ENCODE results near the gene AMDHD2.
A peak's percentile ranks its signal among the peaks of the same experiment; 100 is the strongest.
"Not testable (repeated sequence)": the region's sequence is repeated elsewhere in the genome, so short reads cannot be mapped to it uniquely, and the experiment has no call there.

The AMDHD2 gene

DNA sequence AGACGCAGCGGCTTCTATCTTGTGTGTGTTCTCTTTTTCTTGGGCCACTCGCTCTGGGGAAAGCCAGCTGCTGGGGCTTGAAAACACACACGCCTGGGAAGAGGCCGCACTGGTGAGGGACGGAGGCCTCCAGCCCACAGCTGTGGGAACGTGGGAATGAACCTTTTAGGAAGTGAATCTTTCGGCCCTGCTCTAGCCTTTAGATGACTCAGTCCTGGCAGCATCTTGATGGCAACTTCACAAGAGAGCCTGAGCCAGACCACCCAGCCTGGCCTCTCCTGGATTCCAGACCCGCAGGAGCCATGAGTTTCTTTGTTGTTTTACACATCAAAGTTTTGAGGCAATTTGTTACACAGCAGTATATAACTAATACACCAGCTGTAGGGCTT, 15.4 kb downstream of the AMDHD2 start:
- no peak for DNase-seq

DNA sequence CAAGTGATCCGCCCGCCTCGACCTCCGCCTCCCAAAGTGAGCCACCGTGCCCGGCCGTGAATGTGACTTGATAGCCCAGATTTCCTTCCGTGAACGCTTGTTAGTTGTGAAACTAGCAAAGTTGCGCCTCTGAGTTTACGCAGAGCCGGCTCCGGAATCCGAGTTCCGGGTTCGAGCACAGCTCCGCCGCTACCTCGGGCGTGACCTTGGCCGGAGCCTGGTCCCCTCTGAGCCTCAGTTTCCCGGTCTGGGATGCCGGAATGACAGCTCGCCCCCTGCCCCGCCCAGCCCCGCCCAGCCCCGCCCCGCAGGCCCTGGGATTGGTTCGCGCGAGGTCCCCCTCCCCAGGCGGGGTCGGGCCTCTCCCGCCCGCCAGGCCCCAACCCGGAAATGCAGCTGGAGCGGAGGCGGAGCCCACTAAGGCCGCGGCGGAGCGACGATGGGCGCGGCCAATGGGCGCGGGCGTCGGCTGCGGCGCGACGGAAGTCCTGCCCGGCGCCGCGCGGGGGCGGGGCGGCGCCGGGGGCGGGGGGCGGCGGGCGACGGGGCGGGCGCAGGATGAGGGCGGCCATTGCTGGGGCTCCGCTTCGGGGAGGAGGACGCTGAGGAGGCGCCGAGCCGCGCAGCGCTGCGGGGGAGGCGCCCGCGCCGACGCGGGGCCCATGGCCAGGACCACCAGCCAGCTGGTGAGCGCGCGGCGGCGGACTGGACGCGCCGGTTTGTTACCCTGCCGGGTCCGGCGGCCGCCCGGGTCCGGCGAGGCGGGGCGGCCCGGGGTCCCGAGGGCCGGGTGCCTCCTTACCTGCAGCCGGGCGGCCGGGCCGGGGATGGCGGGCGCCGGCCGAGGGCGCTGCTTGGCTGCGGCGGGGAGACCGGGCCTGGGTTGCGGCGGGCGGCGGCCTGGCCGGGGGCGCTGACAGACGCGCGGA, 17.5 kb downstream of the AMDHD2 start, which contains the start of gene PDPK1:
Gene PDPK1 (plus strand): TSS at position 571 of the 929 bp plus-strand sequence. CDS start 92 bp downstream, at position 663.
- DNase-seq, result peak; percentile 94

DNA sequence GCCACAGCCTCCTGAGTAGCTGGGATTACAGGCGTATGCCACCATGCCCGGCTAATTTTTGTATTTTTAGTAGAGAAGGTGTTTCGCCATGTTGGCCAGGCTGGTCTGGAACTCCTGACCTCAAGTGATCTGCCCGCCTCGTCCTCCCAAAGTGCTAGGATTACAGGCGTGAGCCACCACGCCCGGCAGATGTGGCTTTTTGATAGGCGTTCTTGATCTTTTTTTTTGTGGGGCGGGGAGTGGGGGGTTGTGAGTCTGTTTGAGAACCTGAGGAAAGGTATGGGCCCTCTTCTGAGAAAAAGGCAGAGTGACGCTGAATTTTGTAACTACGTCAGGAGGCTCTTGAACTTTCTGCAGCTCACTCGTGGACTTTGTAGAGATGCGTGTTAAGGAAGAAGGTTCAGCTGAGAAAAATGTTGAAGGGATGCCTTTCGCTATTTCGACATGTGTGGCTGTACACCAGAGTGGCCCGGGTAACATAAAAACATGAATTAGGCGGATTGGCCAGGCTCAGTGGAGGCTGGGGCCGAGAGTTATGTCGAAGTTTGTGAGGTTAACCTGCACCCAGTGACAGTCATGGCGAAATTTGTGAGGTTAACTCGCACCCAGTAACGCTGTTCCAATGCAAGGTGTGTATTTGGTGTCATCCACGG, 19.1 kb downstream of the AMDHD2 start:
- peak; percentile 53 for DNase-seq

DNA sequence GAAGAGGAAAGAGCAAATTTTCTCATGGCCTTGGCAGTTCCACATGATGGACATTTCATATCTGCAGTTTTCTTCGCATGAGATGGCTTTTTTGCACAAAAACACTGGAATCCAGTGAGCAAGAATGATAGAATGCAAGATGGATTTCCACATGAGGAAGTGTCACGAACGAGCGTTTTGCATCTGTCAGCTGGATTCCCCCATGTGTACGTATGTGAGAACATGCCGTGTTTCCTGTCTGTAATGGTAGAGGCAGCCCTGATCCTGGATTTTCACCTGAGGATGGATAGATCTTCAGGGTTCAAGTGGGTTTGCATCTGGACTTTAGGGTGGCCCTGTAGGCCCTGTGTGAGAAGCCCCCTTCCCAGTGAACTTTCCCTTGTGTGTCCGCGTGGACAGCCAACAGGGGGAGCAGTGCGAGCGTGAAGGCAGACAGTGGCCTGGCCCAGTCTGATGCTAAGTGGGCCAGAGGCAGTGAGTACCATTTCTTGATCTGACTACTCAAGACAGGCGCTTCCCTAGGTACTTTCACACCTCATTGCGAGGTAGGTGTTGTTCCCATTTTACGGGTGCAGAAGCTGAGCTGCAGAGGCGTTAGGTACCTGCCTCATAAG, 19.8 kb downstream of the AMDHD2 start:
- peak; percentile 42 for DNase-seq

DNA sequence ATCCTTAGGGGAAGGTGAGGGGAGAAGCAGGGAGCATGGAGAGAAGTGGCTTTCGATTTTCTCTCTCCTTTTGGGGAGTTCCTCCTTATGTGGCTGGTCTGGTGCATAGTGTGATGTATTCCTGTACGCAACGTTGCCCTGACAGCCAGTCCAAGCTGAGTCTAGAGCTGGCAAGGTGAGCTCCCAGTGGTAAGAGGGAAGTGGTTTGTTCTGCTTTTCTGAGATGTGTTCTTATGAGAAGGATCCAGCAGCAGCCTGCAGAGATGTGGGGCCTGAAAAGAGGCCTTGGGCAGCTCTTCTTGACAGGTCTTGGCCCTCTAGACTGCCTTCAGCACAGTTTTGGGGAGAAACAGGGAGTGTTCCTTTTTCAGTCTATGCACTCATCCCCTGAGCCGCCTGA, 20.7 kb downstream of the AMDHD2 start:
- DNase-seq, result not testable (repeated sequence)

DNA sequence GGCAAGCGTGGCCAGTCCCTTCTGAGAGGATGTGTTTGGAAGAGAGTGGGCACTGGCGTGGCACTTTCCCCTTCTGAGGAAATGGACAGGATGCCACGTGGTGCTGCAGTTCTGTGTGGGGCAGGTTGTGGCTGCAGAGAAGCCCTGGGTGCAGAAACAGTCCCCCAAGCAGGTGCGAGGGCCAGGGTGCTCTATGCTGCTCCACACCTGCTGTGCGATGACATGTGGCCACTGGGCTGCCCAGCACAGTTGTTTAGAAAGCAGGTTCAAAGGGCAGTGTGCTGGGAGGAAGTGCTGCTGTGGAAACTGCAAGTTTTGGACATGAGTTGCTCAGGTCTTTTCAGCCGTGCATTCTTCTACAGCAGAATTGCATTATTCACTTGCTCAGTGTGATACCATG, 21.2 kb downstream of the AMDHD2 start:
- DNase-seq, result not testable (repeated sequence)

DNA sequence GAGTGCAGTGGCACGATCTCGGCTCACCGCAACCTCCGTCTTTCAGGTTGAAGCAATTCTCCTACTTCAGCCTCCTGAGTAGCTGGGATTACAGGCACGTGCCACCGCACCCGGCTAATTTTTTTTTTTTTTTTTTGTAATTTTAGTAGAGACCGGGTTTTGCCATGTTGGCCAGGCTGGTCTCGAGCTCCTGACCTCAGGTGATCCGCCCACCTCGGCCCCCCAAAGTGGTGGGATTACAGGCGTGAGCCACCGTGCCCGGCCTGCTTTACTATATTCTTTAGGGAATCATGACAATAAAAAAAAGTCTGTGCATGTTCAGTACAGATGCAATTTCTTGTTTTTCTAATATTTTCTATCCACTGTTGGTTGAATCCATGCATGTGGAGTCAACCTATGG, 23.6 kb downstream of the AMDHD2 start:
- DNase-seq, result not testable (repeated sequence)

DNA sequence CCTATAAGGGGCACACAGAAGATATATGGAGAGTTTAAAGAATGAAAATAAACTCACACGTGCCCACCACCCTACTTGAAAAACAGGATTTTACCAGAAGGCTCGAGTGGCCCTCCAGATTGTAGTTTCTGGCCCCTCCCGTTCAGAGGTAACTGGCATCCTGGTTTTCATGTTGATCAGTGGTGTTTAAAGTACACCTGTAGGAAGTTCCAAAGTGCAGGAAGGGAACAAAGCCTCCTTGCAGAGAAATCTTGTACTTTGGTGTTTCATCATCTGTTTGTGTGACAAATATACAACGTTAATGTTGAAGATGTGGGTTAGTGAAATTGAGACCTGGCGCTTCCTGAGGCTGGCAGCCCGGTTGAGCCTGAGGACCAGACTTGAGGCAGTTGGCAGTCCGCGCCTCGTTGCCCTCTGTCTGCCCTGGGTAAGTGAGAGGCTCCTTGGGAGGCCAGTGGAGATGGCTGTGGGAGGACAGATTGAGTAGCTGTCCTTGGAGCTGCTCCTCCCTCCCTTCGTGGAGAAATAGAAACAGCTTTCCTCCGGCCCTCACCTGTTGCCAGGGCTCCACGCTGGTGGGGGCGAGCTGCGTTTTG, 30.2 kb downstream of the AMDHD2 start:
- DNase-seq, result not testable (repeated sequence)

DNA sequence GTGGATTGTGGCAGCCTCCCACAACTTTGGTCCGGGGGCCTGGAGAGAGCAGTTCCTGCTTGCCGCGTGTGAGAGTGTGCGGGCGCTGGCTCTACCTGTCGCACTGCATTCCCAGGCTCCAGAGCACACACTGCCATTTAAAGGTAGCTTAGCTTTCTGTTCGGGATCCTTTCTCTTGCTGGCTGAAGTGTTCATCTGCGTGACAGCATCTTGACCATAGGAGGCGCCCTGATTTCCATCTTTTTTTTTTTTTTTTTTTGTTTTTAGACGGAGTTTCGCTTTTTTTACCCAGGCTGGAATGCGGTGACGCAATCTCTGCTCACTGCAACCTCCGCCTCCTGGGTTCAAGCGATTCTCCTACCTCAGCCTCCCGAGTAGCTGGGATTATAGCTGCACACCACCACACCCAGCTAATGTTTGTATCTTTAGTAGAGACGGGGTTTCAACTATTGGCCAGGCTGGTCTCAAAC, 31.3 kb downstream of the AMDHD2 start:
- DNase-seq, result not testable (repeated sequence)

DNA sequence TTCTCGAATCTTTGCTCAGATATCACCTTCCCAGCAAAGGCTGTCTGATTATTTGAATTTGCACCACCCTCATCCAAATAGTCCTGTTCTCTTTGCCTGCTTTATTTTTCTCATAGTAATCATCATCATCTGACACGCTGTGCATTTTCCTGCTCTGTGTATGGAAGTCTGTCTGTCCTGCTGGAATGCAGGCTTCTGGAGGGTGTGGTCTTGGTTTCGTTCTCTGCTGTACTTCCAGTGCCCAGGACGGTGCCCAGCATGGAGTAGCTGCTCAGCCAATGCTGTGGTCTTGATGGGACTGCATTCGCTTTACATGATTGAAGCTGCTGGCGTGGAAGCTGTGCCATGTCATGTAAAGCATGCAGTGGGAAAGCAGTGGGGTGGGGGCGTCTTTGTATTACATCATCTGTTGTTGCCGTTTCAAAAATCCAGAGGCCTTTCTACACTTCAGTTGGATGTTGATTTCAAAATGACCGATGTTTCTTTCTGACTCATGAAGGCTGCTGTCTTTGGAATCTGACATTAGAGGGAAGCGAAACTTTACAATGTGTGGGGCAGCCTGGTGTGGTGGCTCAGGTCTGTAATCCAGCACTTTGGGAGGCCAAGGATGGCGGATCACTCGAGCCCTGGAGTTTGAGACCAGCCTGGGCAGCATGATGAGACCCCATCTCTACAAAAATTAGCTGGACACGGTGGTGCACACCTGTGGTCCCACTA, 34.7 kb downstream of the AMDHD2 start:
- not testable (repeated sequence) for DNase-seq

DNA sequence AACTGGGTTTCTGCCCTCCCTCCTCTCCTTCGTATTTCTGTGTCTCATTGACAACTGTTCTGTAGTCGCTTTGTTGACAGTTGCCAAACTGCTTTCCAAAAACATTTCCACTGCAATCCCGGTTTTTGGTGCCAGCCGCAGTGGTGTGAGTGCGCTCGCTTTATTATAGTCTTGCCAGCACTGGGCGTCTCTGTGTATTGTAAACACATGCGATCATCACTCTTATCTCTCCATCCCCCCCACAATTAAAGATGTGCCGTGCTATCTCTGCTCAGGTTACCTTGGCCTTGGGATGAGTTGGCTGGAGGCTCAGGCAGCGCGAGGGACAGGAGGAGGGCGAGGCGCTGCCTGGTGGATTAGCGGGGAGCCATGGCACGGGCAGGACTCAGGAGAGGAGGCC, 37.0 kb downstream of the AMDHD2 start:
- DNase-seq, result not testable (repeated sequence)

DNA sequence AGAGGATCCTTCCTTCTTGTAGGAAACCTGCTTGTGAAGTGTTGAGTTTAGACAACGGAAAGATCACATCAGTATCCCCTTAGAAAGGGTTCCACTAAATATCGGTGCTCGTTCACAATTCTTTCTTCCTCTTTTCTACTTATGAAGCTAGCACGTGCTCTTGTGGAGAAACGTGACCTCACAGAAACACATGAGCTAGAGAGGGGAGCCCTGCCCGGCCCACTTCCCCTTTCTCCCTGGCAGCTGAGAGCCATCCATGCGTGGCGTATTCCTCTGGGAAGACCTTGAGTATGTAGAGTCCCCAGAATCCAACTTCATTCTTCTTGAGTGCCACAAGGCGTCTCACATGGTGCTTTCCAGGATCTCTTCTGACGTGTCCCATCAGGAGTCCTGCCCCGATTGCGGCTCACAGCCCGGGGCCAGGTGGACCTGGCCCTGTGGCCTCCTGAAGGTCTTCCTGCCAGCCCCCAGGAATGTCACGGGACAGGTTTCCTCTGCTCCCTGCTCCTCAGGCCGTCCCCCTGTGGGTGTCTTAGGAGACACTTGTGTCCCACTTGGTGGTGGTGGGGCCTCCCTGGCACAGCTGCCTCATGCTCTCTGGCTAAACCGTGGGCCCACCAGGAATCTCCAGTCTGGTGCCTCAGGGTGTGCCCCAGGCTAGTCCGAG, 40.1 kb downstream of the AMDHD2 start:
- not testable (repeated sequence) for DNase-seq

DNA sequence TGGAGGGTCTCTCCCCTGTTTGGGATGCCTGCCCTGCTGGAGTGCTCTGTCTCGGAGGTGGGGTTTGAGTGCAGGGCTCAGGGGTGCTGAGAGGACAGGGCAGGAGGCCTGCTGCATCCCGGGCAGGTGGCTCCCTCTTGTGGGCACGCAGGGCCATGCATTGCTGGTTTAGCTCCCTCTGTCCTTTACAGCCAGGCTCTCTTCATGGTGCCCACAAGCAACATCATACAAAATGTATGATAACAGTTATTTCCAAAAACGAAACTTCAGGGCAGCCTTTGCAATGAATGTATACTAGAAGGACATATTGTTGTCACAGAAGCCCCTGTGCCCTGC, 40.6 kb downstream of the AMDHD2 start:
- not testable (repeated sequence) for DNase-seq

DNA sequence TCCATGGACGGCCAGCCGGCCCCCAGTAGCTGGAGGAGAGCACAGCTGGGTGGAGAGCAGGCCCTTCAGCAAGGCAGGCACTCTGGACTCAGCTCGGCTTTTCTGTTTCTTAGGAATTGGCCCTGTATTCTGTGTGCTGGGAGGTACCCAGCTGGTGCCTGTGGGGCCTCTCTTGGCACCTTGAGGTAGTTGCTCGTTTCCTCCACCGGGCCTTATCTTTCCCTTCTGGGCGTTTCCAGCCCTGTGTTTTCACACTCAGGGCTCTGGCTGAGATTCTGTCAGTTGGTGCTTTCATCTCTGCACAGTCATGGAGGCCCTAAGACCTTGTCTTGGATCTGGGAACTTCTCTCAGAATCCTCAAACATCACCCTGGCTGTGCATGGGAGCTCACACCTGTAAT, 47.3 kb downstream of the AMDHD2 start:
- DNase-seq, result not testable (repeated sequence)

DNA sequence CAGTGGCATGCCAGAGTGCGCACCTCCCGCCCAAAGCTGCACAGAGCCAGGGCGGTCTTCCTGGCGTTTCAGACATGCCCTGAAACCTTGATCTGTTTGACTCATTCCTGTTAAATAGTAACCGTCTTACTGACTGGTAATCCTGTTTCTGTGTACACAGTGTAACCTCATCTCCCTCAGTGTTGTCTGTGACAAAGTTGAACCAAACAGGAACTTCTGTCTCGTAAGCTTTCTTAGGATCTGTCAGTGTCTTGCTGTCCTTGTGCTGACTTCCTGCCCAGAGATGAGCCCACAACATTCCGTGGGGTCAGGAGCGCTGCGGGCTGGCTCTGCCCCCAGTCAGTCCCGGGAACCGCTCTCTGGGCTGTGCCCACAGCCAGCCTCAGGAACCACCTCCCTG, 48.4 kb downstream of the AMDHD2 start:
- not testable (repeated sequence) for DNase-seq

DNA sequence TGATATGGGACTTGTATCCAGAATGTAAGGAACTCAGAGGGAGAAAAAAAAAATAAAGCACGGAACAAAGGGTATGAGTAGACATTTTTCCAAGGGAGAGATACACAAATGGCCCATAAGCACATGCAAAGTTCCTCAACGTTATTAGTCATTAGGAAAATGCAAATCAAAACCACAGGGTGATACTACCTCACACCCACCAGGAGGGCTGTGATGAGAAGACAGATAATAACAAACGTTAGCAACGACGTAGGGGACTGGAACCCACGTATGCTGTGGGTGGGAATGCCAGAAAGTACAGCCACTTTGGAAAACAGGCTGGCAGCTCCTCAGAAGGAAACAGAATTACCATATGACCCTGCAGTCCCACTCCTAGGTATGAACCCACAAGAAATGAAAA, 52.5 kb downstream of the AMDHD2 start:
- not testable (repeated sequence) for DNase-seq

DNA sequence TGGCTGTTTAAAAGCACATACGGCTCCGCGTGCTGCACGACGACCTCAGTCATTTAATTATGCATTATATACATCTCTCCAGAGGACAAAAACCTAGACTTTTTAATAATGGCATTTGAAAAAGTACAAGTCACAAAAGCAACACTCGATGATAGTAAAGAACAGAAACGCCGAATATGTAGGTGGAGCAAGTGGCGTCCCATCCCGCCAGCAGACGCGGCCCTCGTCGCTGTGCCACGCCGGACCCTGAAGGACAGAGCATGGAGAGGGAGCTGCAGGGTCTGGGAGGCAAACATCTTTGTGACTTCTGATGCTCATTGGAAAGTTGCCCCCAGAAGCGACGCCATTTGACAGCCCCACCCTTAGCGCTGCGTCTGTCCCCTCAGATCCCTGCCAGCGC, 55.7 kb downstream of the AMDHD2 start:
- DNase-seq, result not testable (repeated sequence)

DNA sequence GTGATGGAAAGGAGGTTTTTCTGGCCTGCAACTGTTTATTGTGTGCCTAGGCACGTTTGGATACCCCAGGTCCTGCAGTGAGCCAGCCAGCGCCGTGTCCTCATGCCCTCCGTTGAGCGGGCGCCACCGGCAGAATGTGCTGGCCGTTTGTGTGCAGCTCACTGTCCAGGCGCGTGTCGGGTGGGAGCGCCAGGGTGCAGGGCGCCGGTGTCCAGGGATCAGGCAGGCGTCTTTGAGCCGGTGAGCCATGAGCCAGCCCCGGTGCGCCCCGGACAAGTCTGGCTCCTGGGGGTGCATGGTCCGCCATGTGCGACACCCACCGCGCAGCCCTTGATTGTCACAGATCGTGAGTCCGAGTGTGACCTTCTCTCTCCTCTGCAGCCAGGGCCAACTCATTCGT, 56.9 kb downstream of the AMDHD2 start:
- not testable (repeated sequence) for DNase-seq

DNA sequence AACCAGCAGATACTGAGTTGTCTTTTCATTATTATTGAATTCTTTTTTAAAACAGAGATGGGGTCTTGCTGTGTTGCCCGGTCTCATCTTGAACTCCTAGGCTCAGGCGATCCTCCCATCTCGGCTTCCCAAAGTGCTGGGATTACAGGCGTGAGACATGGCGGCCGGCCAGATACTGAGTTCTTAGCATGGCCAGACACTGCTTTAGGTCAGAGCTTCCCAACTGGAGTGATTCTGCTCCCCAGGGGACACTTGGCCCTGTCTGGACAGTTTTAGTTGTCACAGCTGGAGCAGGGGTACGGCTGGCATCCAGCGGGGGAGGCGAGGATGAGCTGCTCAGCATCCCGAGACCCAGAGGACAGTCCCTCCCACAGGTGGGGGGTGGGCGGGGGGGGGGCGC, 58.7 kb downstream of the AMDHD2 start:
- not testable (repeated sequence) for DNase-seq

DNA sequence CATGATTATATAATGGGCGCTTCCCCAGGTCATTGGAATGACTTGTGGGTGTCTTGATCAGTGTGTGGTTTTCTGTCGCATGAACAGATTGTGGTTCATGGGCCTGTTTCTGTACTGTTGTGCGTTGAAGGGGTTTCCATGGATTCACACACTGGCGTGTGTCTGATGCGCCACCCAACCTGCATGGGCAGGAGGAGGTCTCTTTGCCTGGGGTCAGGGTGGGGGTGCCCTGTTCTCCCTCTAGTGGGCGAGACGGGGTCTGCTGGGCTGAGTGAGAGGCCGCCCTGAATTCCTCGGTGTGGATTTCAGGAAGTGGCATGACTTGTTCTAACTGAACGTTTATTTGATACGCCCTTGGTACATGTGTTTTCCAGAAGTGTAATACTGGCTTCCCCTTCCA, 60.0 kb downstream of the AMDHD2 start:
- peak; percentile 44 for DNase-seq

DNA sequence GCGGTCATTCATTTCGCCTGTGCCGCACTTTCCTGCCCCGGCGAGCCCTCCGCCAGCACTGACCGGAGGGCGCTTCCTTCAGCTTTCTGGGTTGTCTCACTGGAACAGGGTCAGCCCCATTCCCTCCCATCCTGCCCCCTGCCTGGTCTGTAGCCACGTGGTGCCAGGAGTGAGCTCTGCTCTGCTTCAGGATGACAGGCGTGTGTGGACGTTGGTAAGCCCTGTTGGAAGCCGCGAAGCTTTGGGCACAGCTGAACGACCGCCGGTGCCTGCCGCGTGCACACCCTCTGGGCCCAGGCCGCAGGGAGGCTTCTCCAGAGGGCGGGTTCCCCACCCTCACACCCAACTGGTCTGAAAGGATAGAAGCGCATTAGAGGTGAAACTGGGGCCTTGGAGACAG, 60.6 kb downstream of the AMDHD2 start:
- DNase-seq, result not testable (repeated sequence)
